Aorta (tissue), 5 donors: ENCODE data around the gene PLD4. TPM values are rescaled to one million over a fixed set of nuclear protein-coding genes. Genes with fewer than 3 reads are reported as not detected.
A peak's percentile ranks its signal among the peaks of the same experiment; 100 is the strongest.
"Not testable (repeated sequence)": the region's sequence is repeated elsewhere in the genome, so short reads cannot be mapped to it uniquely, and the experiment has no call there.

Source experiments
- ATAC-seq: fragments of 200-7000 bp; cut with Tn5 transposase; one replicate; pipeline ENCODE4 v1.9.1; 2022; ENCODE audit warnings: moderate library complexity; ENCODE audit not compliant: low FRiP score
- DNase-seq, 2 donors: peaks; one replicate each; pipeline ENCODE4 v3.0.0-alpha.2; 2020
- H3K27ac ChIP-seq, 2 donors: one replicate each; pipeline ENCODE4 v1.5.1; 2013; ENCODE audit warnings: low read length in 2 of 2, mild to moderate bottlenecking in 2 of 2, moderate library complexity in 2 of 2, control low read depth in 1 of 2, inconsistent platforms in 1 of 2, low read depth in 1 of 2
- H3K27me3 ChIP-seq, 2 donors: one replicate each; pipeline ENCODE4 v1.6.1; 2013; ENCODE audit warnings: control low read depth in 1 of 2, low read length in 1 of 2, mild to moderate bottlenecking in 1 of 2, moderate library complexity in 1 of 2; ENCODE audit not compliant: insufficient read depth in 2 of 2, control insufficient read depth in 1 of 2
- H3K36me3 ChIP-seq, 2 donors: one replicate each; pipeline ENCODE4 v1.6.1; 2013; ENCODE audit warnings: control low read depth in 1 of 2, low read length in 1 of 2, mild to moderate bottlenecking in 1 of 2; ENCODE audit not compliant: insufficient read depth in 2 of 2, control insufficient read depth in 1 of 2
- H3K4me1 ChIP-seq, 2 donors: one replicate each; pipeline ENCODE4 v1.6.1; 2013; ENCODE audit warnings: low read length in 2 of 2, control low read depth in 1 of 2, mild to moderate bottlenecking in 1 of 2, moderate library complexity in 1 of 2; ENCODE audit not compliant: insufficient read depth in 2 of 2, control insufficient read depth in 1 of 2
- H3K4me3 ChIP-seq, 2 donors: one replicate each; pipeline ENCODE4 v1.5.1; 2013; ENCODE audit warnings: low read length in 2 of 2, control low read depth in 1 of 2, mild to moderate bottlenecking in 1 of 2
- H3K9me3 ChIP-seq: one replicate; pipeline ENCODE4 v1.6.1; 2013; ENCODE audit warnings: mild to moderate bottlenecking, low read length; ENCODE audit not compliant: control insufficient read depth
- WGBS, 2 donors: extraction: QIAGEN DNeasy Blood & Tissue Kit; methylation state at CpG; one replicate each; pipeline ENCODE4 v1.1.7; 2013; 5-methylcytosine and 5-hydroxymethylcytosine counted together
- intact Hi-C, 2 donors: fragments of 100-400 bp; cut with DNase I; formaldehyde crosslinking; loops; one replicate each; pipeline versions ENCODE4 v1.14.2 to v1.15.0; 2022
- polyA plus RNA-seq, 2 donors: library from polyadenylated mRNA; stranded (reverse); fragments of 200-250 nt; gene quantifications; one replicate each; pipeline ENCODE4 v1.2.3, GENCODE V29; 2013
- total RNA-seq, 2 donors: library from RNA; stranded (reverse); fragmentation: NEBNext Ultra II Directional; extraction: Animal tissue kit (Norgen Biotek cat#: 25700); gene quantifications; one replicate each; pipeline ENCODE4 v1.2.1, GENCODE V29; 2021
- donor health status: healthy with polysubstance abuse.
- donor health status: Bipolar disorder and iron deficiency.
- donor health status: DM: no; HTN: no; CAD: no.
- donor health status: DM: no; HTN: no; CAD: no.
- donor health status: DM: yes; HTN: yes; CAD: no.

Gene PLD4
- total and polyA plus RNA-seq, 4 donors, result 0.38 to 1.7 (median 0.62) TPM; not detected in 1

- ATAC-seq, H3K9me3 ChIP-seq, H3K4me3 ChIP-seq, H3K4me1 ChIP-seq, intact Hi-C loops, H3K27ac ChIP-seq, H3K27me3 ChIP-seq: not testable (repeated sequence)
- peaks cover 0 to 14% of the 10 kb centered on the region in 2 donors for H3K36me3 ChIP-seq
- 89 to 90% methylated on average over 28 to 30 of the region's 34 CpGs for WGBS, 2 donors
- DNase-seq, result peak; percentile 44 to 68
Measured at GRCh38 chr14:104884381-104884780, 40.3 kb upstream of the PLD4 start.

DNA sequence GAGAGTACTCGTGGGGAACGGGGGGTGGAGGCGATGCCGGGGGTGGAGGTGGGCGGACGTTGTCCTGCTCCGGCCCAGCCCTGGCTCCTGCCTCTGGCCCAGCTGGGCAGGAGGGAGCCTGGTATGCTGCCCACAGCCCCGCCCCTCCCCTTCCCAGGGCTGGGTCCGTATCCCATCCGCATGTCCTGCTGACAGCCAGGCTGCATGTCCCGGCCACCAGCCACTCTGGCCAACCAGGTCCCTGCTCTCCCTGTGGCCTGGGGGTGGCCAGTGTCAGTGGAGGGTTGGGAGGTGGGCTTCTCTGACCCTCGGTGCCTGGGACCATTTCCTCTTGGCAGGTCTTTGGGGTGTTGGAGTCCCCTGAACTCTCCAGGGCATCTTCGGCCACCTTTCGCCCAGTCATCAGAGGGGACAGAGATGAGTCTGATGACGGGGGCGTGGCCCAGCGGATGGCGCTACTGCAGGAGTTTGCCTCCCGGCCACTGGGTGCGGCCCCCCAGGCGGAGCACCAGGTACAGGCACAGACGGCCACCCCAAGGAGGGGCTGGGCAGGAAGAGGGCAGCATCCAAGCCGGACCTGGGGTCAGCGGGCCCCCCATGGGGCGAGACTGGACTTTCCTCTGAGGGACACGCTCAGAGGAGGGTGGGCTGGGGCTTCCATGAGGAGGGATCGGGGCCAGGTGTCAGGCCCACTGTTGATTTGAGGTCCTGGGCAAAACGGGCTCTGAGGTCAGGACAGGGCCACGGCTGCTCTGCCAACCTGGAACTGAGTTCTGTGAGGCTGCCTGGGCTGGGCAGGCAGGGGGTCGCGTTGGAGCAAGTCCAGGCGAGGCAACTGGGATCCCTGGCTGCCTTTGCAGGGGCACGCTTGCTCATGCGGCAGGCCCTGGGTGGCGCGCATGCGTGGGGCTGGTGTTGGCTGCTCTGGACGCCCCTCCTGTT is 39.4 kb upstream of the PLD4 start:
- no peak overlapping the region for H3K27ac ChIP-seq
- ATAC-seq, result no peak
- no peak overlapping the region for H3K4me3 ChIP-seq
- peaks cover 0 to 14% of the 10 kb centered on the region in 2 donors for H3K36me3 ChIP-seq
- H3K9me3 ChIP-seq, result no peaks in the 10 kb centered on the region
- H3K27me3 ChIP-seq, result no peaks in the 10 kb centered on the region
- intact Hi-C loops, result no loop called here
- H3K4me1 ChIP-seq, result no peaks in the 10 kb centered on the region
- DNase-seq, result peak; percentile 46 to 73
- 91% methylated on average over 30 to 38 of the region's 38 CpGs for WGBS, 2 donors

DNA sequence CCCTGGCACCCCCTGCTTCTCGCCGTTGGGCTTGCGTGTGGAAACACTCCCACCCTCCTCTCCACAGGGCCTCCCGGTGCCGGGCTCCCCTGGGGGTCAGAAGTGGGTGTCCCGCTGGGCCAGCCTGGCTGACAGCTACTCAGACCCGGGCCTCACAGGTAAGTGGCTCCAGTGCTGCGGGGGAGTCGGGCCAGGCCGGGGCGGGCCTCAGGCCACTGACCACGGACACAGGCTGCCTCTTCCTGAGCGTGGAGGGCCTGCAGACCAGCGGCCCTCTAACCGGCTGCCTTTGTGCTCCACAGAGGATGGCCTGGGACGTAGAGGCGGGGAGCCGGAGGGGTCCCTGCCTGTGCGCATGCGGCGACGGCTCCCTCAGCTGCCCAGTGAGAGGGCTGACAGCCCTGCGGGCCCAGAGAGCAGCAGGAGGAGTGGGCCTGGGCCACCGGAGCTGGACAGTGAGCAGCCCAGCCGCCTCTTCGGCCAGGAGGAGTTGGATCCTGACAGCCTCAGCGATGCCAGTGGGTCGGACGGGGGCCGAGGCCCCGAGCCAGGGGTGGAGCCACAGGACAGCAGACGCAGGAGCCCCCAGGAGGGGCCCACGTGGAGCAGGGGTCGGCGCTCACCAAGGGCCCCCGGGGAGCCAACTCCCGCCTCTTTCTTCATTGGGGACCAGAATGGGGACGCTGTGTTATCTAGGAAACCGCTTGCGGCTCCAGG is 38.5 kb upstream of the PLD4 start:
- H3K27me3 ChIP-seq, result no peaks in the 10 kb centered on the region
- peaks cover 0 to 9% of the 10 kb centered on the region in 2 donors for H3K36me3 ChIP-seq
- H3K9me3 ChIP-seq, result no peaks in the 10 kb centered on the region
- no peak overlapping the region for H3K4me3 ChIP-seq
- ATAC-seq (no peak), DNase-seq (peak; percentile 41 to 71)
- 85 to 89% methylated on average over 40 of the region's 40 CpGs for WGBS, 2 donors
- no peak overlapping the region for H3K27ac ChIP-seq
- intact Hi-C loops, result no loop called here
- no peaks in the 10 kb centered on the region for H3K4me1 ChIP-seq

DNA sequence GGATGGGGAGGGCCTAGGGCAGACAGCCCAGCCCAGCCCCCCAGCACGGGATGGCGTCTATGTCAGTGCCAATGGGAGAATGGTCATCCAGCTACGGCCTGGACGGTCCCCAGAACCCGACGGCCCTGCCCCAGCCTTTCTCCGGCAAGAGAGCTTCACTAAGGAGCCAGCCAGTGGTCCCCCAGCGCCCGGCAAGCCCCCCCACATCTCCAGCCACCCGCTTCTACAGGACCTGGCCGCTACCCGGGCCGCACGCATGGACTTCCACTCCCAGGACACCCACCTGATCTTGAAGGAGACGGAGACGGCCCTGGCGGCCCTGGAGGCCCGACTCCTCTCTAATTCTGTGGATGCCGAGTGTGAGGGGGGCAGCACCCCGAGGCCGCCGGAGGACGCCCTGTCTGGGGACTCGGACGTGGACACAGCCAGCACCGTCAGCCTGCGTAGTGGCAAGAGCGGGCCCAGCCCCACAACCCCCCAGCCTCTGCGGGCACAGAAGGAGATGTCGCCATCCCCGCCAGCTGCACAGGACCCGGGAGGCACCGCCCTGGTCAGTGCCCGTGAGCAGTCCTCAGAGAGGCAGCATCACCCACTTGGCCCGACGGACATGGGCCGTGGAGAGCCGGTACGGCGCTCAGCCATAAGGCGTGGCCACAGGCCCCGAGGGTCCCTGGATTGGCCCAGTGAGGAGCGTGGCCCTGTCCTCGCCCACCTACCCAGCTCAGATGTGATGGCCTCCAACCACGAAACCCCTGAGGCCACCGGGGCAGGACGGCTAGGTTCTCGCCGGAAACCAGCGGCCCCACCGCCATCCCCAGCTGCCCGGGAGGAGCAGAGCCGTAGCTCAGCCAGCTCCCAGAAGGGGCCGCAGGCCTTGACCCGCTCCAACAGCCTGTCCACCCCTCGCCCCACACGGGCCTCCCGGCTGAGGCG is 37.7 kb upstream of the PLD4 start:
- 94 to 96% methylated on average over 59 of the region's 59 CpGs for whole genome bisulfite sequencing, 2 donors
- no peak overlapping the region for H3K27ac ChIP-seq
- ATAC-seq (peak; percentile 20), DNase-seq (peak; percentile 48 to 74)
- H3K4me3 ChIP-seq, result no peak overlapping the region
- H3K9me3 ChIP-seq, result no peaks in the 10 kb centered on the region
- H3K27me3 ChIP-seq, result no peaks in the 10 kb centered on the region
- H3K36me3 ChIP-seq, result peaks cover 0 to 9% of the 10 kb centered on the region in 2 donors
- no peaks in the 10 kb centered on the region for H3K4me1 ChIP-seq
- intact Hi-C loops, result no loop called here

DNA sequence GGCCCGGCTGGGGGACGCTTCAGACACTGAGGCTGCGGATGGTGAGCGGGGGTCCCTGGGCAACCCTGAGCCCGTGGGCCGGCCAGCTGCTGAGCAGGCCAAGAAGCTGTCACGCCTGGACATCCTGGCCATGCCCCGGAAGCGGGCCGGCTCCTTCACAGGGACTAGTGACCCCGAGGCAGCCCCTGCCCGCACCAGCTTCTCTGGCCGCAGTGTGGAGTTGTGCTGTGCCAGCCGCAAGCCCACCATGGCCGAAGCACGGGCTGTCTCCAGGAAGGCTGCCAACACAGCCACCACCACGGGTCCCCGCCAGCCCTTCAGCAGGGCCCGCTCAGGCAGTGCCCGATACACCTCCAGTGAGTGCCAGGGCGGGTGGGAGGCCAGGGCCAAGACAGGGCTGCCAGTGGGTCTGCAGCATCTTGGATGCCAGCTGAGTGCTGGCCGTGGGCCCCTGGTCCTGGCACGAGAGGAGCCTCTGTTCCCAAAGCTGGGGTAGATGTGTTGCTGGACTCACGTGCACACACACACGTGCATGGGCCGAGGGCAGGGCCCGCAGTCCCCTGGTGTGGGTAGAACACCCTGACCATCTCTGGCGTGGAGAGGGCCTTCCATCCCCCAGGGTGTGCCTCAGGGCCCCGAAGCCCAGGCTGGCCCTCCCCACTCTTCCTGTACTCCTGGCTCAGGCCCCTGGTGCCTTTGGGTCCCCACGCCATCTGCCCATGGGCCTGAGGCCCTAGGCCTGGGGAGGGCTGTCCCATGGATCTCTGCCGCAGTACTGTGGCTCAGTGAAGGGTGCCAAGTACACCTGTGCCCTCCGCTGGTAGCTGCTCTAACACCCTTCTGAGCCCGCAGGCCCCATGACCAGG is 36.8 kb upstream of the PLD4 start:
- intact Hi-C loops, result no loop called here
- Histone ChIP-seq H3K9me3 (no peaks in the 10 kb centered on the region), H3K4me3 (no peak overlapping the region), H3K27ac (no peak overlapping the region), H3K36me3 (peaks cover 0 to 9% of the 10 kb centered on the region in 2 donors), H3K27me3 (no peaks in the 10 kb centered on the region), H3K4me1 (no peaks in the 10 kb centered on the region)
- 82 to 83% methylated on average over 33 of the region's 33 CpGs for WGBS, 2 donors
- DNase-seq (peak; percentile 41 to 73), ATAC-seq (no peak)

DNA sequence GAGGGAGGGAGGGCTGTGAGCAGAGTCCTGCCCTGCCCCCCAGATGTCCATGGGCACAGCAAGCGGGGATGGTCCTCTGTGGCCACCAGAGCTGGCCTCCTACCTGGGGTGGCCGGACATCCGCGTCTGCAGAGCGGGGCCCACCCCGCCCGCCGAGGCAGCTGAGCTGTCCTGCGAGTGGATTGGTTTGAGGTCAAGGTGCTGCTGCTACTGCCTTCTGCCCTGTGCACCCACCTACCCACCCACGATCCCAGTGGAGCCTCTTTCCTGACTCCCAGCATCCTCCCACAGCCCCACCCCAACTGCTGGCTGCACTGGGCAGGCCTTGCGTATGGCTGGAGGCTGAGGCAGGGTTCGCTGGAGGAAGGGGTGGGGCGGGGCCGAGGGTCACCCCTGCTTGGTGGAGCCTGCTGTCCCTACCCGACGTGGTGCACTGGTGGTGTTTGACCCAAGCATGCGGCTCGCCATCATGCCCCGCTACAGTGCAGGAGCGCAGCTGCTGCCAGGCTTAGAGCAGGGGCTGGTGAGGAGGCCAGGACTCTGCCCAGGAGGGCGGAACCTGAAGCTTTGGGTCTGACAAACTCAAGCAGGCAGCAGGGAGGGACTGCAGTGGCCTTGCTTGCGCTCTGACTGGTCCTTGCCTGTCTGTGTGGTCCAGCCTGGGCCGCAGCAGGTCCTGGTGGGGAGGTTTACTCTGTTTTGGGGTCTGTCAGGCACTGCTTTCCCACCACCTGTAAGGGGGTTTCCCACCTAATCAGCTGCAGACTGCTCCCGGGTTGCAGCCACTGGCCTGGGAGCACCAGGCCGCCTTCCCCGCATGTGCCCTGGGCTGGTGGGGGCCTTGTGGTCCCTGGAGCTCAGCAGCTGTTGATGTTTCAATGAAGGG is 35.9 kb upstream of the PLD4 start:
- H3K27me3 ChIP-seq, result no peaks in the 10 kb centered on the region
- no peak for ATAC-seq
- intact Hi-C loops, result no loop called here
- H3K36me3 ChIP-seq, result peaks cover 0 to 7% of the 10 kb centered on the region in 2 donors
- H3K9me3 ChIP-seq, result no peaks in the 10 kb centered on the region
- H3K27ac ChIP-seq, result no peak overlapping the region
- H3K4me3 ChIP-seq, result no peak overlapping the region
- peak; percentile 33 to 66 for DNase-seq
- 94 to 96% methylated on average over 26 of the region's 26 CpGs for WGBS, 2 donors
- H3K4me1 ChIP-seq, result no peaks in the 10 kb centered on the region

GRCh38 chr14:104889375-104889757 is 35.3 kb upstream of the PLD4 start:
- Histone ChIP-seq H3K27me3 (no peaks in the 10 kb centered on the region), H3K27ac (no peak overlapping the region), H3K4me1 (no peaks in the 10 kb centered on the region), H3K9me3 (no peaks in the 10 kb centered on the region), H3K4me3 (no peak overlapping the region), H3K36me3 (peaks cover 0 to 7% of the 10 kb centered on the region in 2 donors)
- WGBS, 2 donors, result 93 to 94% methylated on average over 23 of the region's 23 CpGs
- ATAC-seq (no peak), DNase-seq (peak; percentile 38 to 67)
- intact Hi-C loops, result no loop called here
